Measurements from ENCODE around the gene NEK6.

NEK6 gene

GRCh38 chr9:124390794-124391658 lies 133.3 kb downstream of the NEK6 start:
- H3K27me3 ChIP-seq (ENCODE audit: insufficient read depth, low read length) = no peaks in the 10 kb centered on the region
- H3K4me3 ChIP-seq (ENCODE audit: low read length) = no peak overlapping the region
- no peak overlapping the region for H3K27ac ChIP-seq (ENCODE audit: low read depth, low read length)

GRCh38 chr9:124392254-124392870 lies 134.6 kb downstream of the NEK6 start:
- peak overlapping the region; percentile 38; the same call in 1 of the 2 replicates for H3K27ac ChIP-seq (ENCODE audit: low read depth, low read length)
- H3K9ac ChIP-seq (ENCODE audit: low read depth, low read length) = no peak overlapping the region
- H3K27me3 ChIP-seq (ENCODE audit: insufficient read depth, low read length) = no peaks in the 10 kb centered on the region
- H3K4me1 ChIP-seq (ENCODE audit: insufficient read depth, low read length) = peaks cover 40% of the 10 kb centered on the region
- 87% methylated on average over 12 of the region's 12 CpGs for WGBS
- peaks cover 9% of the 10 kb centered on the region; the same call in 1 of the 2 replicates for H3K36me3 ChIP-seq (ENCODE audit: insufficient read depth, low read length)
- no peak overlapping the region for H3K4me3 ChIP-seq (ENCODE audit: low read length)
- no peaks in the 10 kb centered on the region for H3K9me3 ChIP-seq (ENCODE audit: insufficient read depth, low read depth, low read length)

More at GRCh38 chr9:124390794-124391658, 133.3 kb downstream of the NEK6 start:
- peaks cover 46% of the 10 kb centered on the region for H3K4me1 ChIP-seq (ENCODE audit: insufficient read depth, low read length)
- 0 out of 2 replicates have a peak, but pooled peaks cover 2% of the 10 kb centered on the region for H3K36me3 ChIP-seq (ENCODE audit: insufficient read depth, low read length)
- no peaks in the 10 kb centered on the region for H3K9me3 ChIP-seq (ENCODE audit: insufficient read depth, low read depth, low read length)
- 68% methylated on average over 8 of the region's 9 CpGs for WGBS
- H3K9ac ChIP-seq (ENCODE audit: low read depth, low read length) = no peak overlapping the region

GRCh38 chr9:124392871-124393460 lies 135.2 kb downstream of the NEK6 start:
- Histone ChIP-seq H3K27me3 (ENCODE audit: insufficient read depth, low read length) (no peaks in the 10 kb centered on the region), H3K9ac (ENCODE audit: low read depth, low read length) (no peak overlapping the region), H3K27ac (ENCODE audit: low read depth, low read length) (no peak overlapping the region), H3K36me3 (ENCODE audit: insufficient read depth, low read length) (peaks cover 9% of the 10 kb centered on the region; the same call in 1 of the 2 replicates), H3K4me3 (ENCODE audit: low read length) (no peak overlapping the region), H3K9me3 (ENCODE audit: insufficient read depth, low read depth, low read length) (no peaks in the 10 kb centered on the region), H3K4me1 (ENCODE audit: insufficient read depth, low read length) (peaks cover 40% of the 10 kb centered on the region)
- WGBS = 59% methylated on average over 9 of the region's 9 CpGs

GRCh38 chr9:124394167-124394566 lies 136.4 kb downstream of the NEK6 start:
- Histone ChIP-seq H3K36me3 (ENCODE audit: insufficient read depth, low read length) (peaks cover 9% of the 10 kb centered on the region; the same call in 1 of the 2 replicates), H3K4me1 (ENCODE audit: insufficient read depth, low read length) (peaks cover 47% of the 10 kb centered on the region), H3K27me3 (ENCODE audit: insufficient read depth, low read length) (no peaks in the 10 kb centered on the region), H3K27ac (ENCODE audit: low read depth, low read length) (no peak overlapping the region), H3K9ac (ENCODE audit: low read depth, low read length) (no peak overlapping the region), H3K9me3 (ENCODE audit: insufficient read depth, low read depth, low read length) (no peaks in the 10 kb centered on the region), H3K4me3 (ENCODE audit: low read length) (no peak overlapping the region)
- WGBS = 92% methylated on average over 2 of the region's 2 CpGs

- no peak overlapping the region for H3K4me3 ChIP-seq (ENCODE audit: low read length)
- H3K27ac ChIP-seq (ENCODE audit: low read depth, low read length) = no peak overlapping the region
- 89% methylated on average over 3 of the region's 3 CpGs for WGBS
- H3K4me1 ChIP-seq (ENCODE audit: insufficient read depth, low read length) = peaks cover 50% of the 10 kb centered on the region
- H3K36me3 ChIP-seq (ENCODE audit: insufficient read depth, low read length) = peaks cover 9% of the 10 kb centered on the region; the same call in 1 of the 2 replicates
- no peaks in the 10 kb centered on the region for H3K27me3 ChIP-seq (ENCODE audit: insufficient read depth, low read length)
- no peaks in the 10 kb centered on the region for H3K9me3 ChIP-seq (ENCODE audit: insufficient read depth, low read depth, low read length)
- H3K9ac ChIP-seq (ENCODE audit: low read depth, low read length) = no peak overlapping the region
Observed at GRCh38 chr9:124394596-124394995, 136.8 kb downstream of the NEK6 start.

GRCh38 chr9:124395826-124396225 lies 138.1 kb downstream of the NEK6 start:
- Histone ChIP-seq H3K27me3 (ENCODE audit: insufficient read depth, low read length) (no peaks in the 10 kb centered on the region), H3K9me3 (ENCODE audit: insufficient read depth, low read depth, low read length) (no peaks in the 10 kb centered on the region), H3K36me3 (ENCODE audit: insufficient read depth, low read length) (peaks cover 14% of the 10 kb centered on the region; the same call in 1 of the 2 replicates), H3K9ac (ENCODE audit: low read depth, low read length) (no peak overlapping the region), H3K4me1 (ENCODE audit: insufficient read depth, low read length) (peaks cover 54% of the 10 kb centered on the region), H3K27ac (ENCODE audit: low read depth, low read length) (no peak overlapping the region), H3K4me3 (ENCODE audit: low read length) (no peak overlapping the region)
- 94% methylated on average over 4 of the region's 4 CpGs for WGBS

- no peak overlapping the region for H3K27ac ChIP-seq (ENCODE audit: low read depth, low read length)
- no peaks in the 10 kb centered on the region for H3K9me3 ChIP-seq (ENCODE audit: insufficient read depth, low read depth, low read length)
- H3K9ac ChIP-seq (ENCODE audit: low read depth, low read length) = no peak overlapping the region
- H3K27me3 ChIP-seq (ENCODE audit: insufficient read depth, low read length) = no peaks in the 10 kb centered on the region
- H3K36me3 ChIP-seq (ENCODE audit: insufficient read depth, low read length) = peaks cover 37% of the 10 kb centered on the region
- H3K4me3 ChIP-seq (ENCODE audit: low read length) = no peak overlapping the region
- H3K4me1 ChIP-seq (ENCODE audit: insufficient read depth, low read length) = peaks cover 37% of the 10 kb centered on the region
- WGBS = 92% methylated on average over 7 of the region's 8 CpGs
Observed at GRCh38 chr9:124398191-124398935, 140.6 kb downstream of the NEK6 start.

GRCh38 chr9:124399323-124399967 lies 141.7 kb downstream of the NEK6 start:
- Histone ChIP-seq H3K9ac (ENCODE audit: low read depth, low read length) (peak overlapping the region; percentile 39; the same call in 1 of the 2 replicates), H3K4me1 (ENCODE audit: insufficient read depth, low read length) (peaks cover 26% of the 10 kb centered on the region), H3K4me3 (ENCODE audit: low read length) (no peak overlapping the region), H3K9me3 (ENCODE audit: insufficient read depth, low read depth, low read length) (no peaks in the 10 kb centered on the region), H3K36me3 (ENCODE audit: insufficient read depth, low read length) (peaks cover 48% of the 10 kb centered on the region), H3K27me3 (ENCODE audit: insufficient read depth, low read length) (no peaks in the 10 kb centered on the region), H3K27ac (ENCODE audit: low read depth, low read length) (peak overlapping the region; percentile 2)
- whole genome bisulfite sequencing = 68% methylated on average over 12 of the region's 12 CpGs

GRCh38 chr9:124399968-124400940 lies 142.5 kb downstream of the NEK6 start:
- no peak overlapping the region for H3K4me3 ChIP-seq (ENCODE audit: low read length)
- H3K9ac ChIP-seq (ENCODE audit: low read depth, low read length) = no peak overlapping the region; the same call in 1 of the 2 replicates
- peaks cover 26% of the 10 kb centered on the region for H3K4me1 ChIP-seq (ENCODE audit: insufficient read depth, low read length)
- peaks cover 56% of the 10 kb centered on the region for H3K36me3 ChIP-seq (ENCODE audit: insufficient read depth, low read length)
- no peaks in the 10 kb centered on the region for H3K9me3 ChIP-seq (ENCODE audit: insufficient read depth, low read depth, low read length)
- WGBS = 66% methylated on average over 15 of the region's 15 CpGs
- H3K27ac ChIP-seq (ENCODE audit: low read depth, low read length) = peak overlapping the region; percentile 2
- H3K27me3 ChIP-seq (ENCODE audit: insufficient read depth, low read length) = no peaks in the 10 kb centered on the region

All from HUES64 (cell line).